COLO668 (cell line): ENCODE results near the gene TIGD7.

Source experiments
- DNase-seq: peaks from one replicate; lab custom pipeline; 2025; ENCODE audit not compliant: unreplicated experiment; lab: John Stamatoyannopoulos, UW

Gene TIGD7, protein sequence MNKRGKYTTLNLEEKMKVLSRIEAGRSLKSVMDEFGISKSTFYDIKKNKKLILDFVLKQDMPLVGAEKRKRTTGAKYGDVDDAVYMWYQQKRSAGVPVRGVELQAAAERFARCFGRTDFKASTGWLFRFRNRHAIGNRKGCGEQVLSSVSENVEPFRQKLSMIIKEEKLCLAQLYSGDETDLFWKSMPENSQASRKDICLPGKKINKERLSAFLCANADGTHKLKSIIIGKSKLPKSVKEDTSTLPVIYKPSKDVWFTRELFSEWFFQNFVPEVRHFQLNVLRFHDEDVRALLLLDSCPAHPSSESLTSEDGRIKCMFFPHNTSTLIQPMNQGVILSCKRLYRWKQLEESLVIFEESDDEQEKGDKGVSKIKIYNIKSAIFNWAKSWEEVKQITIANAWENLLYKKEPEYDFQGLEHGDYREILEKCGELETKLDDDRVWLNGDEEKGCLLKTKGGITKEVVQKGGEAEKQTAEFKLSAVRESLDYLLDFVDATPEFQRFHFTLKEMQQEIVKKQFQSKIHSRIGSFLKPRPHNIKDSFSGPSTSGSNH

DNA sequence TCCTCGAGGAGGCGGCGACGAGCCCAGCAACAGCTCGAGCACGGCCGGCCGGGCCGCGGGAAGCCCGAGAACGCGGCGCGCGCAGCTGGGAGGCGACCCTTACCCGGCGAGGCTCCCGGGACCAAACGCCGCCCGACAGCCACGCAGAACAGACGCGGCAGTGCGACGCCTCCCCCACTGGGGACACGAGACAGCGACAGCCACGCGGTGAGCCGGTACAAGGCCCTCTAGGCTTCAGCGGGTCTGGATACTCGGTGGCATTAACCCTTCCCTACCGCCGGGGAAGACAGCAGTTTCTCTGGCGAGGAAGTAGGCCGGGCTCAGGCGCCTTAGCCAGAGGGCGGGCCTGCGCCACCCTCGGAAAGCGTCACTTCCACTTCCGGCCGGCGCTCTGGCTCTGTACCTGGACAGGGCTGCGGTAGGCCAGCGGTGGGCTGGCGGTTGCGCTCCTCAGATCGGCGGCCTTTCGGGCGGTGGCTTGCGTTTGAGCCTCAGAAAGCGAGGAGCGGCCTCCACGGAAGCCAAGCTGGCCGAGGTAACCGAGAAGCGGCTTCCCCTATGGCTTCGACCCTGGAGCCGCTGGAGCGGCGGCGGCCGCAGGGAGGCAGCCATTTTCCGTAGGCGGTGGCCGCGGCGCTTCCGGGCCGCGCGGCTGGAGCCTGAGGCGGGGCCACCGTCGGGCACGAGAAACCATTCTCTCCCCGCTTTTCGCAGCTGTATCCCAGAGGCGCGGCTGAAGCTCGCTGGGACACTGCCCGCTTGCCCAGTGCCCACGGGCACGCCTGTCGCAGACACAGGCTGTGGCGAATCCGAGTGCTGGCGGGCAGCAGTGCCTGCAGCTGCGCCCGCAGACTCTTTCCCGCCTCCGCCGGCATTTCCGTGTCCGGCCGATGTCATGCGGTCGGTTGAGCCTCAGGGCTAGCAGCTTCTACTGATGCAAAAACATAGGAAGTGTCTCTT lies at the start of gene TIGD7, which contains the start of gene ZNF75A:
TSS of gene TIGD7 (minus strand) at position 322 of the 960 bp plus-strand sequence. CDS start 4,816 bp downstream, outside the sequence.
TSS of gene ZNF75A (plus strand) at position 389 of the 960 bp plus-strand sequence. CDS start 2,932 bp downstream, outside the sequence.
- peak; percentile 93 for DNase-seq

DNA sequence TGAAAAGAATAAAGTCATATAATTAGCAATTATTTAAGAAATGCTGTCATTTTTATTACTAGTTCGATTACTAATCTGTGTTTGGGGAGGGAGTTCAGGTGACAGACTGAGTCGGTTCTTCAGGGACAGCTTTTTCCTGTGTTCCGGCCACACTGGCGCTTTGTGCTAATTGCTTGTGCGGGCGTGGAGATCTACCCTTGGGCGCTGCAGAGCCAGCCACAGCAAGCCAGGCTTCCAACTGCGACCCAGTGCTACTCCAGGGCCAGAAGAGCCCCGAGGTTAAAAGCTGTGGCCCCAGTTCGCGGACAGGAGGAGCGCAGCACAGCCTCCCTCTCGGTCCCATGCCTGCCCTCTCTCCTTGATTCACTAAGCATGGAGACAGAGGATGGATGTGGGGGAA lies 43.9 kb upstream of the TIGD7 start:
- DNase-seq = peak; percentile 6

DNA sequence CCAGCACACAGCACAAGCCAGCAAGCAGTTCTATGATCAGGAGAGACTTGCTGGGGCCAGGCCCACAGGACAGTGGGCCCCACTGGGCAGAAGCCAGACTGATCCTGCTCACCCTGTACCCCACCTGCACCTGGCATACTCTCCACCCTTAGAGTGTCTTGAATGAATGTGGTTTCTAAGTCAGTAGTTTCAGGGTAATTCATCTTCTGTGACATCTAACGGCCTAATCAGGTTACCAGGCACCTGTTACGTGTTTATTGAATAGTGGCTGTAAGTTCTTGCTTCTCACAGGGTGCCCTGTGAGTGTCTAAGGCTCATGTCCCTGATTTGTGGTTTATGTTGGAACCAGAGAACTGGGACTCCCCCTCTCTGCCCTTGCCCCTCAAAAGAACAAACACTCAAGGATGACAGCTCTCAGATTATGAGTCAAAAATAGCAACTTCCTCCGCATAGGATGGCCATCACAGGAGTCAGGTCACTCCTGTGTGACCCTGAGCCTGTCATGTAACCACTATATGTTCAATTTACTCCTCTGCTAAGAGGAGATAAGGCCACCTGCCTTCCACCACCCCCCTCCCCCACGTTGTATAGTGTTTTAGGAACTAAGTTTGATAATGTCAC lies 43.4 kb upstream of the TIGD7 start:
- DNase-seq = peak; percentile 25

DNA sequence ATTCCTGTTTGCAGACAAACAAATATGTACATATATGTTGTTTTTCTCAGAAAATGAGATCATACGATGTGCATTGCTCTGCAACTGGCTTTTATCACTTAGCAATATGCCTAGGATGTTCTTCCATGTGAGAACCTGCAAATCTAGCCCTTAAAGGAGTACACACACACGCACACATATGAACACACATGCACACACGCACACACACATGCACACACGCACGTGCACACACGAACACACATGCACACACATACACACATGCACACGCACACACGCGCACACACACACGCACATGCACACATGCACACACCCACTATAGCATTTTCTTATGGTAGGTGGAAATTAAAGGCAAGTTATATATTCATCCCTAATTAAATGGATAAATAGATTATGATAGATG lies 42.4 kb upstream of the TIGD7 start:
- DNase-seq = no peak

DNA sequence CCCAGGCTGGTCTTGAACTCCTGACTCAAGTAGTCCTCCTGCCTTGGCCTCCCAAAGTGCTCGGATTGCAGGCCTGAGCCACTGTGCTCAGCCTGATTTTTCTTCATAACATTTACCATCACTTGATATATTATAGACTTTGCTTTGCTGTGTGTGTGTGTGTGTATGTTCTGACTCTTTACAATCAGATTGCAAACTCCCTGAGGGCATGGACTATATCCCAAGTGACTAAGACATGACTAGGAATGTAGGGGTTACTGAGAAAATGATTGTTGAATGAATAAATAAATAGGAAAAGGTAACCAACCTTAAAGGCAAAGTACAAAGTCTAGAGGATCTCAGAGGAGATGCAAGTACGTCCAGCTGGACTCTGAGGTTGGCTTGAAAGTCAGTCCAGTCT lies 40.8 kb upstream of the TIGD7 start:
- DNase-seq = no peak

DNA sequence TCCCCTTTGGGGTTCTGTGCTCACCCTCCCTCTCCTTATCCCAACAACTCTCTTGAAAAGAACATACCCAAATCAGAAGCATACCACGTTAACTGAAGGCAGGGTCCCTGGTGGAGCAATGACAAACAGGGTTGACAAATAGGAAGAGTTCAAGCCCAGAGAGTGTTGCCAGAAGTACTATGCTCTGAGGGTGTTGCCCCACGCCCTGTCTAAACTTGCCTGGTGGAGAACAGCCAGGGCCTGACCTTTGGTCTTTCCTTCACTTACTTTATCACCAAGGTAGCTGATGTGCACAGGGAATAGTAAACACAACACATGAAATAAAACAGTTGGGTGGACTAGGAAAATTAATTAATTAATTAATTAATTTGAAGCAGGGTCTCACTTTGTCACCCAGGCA lies 23.4 kb upstream of the TIGD7 start:
- no peak for DNase-seq

DNA sequence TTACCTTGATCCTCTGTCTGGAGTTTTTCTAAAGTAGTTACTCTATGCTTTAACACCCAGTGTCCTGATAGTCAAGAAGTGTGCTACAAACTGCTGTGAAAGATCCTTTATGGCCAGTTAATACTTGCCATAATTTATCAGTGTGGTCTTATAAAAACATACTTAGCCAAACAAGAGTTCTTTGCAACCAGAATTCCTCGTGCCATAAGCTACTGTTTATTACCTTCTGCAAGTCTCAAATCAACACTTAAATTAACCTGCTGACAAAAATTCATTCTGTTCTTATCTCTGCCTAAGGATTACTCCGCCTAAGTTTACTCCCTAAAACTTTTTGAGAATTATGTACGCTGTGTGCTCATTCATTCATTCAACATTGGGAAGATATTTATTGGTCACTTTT lies 22.9 kb upstream of the TIGD7 start:
- no peak for DNase-seq

DNA sequence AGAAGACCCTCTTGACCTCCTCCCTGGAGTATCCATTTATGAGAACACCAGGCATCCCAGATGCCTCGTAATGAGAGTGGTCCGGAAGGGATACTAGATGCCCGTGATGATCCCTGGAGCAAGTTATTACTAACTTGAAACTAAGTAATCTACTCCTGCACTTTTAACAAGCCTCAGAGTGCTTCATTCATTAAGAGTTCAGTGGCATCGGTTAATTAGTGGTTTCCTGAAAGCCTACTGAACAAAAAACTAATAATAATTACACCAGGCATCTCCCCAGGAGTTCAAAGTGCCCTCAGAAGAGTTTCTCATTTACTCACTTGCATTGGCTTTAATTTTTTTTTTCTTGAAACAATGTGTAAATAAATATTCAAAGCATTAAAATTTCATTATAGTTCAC lies 22.3 kb upstream of the TIGD7 start:
- DNase-seq = no peak

DNA sequence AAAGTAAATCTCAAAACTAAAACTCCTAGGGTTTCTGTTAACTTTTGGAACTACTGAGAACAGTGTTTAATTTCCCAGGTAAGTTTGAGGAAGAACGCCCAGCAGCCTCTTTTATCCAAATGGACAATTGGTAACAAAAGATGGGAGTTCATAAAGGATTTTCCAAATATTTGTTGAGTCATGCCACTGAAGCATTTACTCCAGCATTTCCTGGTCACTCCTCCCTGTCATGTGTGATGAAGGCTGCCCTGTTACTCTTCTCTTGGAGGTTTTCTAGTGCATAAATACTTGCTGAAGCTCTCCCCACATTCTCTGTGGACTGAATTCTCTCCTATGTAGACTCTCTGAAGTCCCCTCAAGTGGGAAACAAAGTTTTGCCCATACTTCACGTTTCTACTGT lies 16.6 kb upstream of the TIGD7 start:
- DNase-seq = no peak

DNA sequence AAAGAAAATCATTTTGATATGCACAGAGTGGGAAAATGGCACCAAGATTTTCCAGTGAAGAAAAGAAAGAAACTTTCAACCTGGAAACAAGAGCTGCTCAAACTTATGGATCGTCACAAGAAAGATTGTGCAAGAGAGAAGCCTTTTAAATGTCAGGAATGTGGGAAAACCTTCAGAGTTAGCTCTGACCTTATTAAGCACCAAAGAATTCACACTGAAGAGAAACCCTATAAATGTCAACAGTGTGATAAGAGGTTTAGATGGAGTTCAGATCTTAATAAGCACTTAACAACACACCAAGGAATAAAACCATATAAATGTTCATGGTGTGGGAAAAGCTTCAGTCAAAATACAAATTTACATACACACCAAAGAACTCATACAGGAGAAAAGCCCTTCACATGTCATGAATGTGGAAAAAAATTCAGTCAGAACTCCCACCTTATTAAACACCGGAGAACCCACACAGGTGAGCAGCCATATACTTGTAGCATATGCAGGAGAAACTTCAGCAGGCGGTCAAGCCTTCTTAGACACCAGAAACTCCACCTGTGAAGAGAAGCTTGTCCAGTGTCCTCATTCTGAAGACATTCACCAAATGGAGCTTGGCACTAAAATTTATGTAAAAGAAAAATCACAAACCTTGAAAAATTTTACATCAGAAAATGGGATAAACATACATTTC lies 12.2 kb upstream of the TIGD7 start:
- no peak for DNase-seq

DNA sequence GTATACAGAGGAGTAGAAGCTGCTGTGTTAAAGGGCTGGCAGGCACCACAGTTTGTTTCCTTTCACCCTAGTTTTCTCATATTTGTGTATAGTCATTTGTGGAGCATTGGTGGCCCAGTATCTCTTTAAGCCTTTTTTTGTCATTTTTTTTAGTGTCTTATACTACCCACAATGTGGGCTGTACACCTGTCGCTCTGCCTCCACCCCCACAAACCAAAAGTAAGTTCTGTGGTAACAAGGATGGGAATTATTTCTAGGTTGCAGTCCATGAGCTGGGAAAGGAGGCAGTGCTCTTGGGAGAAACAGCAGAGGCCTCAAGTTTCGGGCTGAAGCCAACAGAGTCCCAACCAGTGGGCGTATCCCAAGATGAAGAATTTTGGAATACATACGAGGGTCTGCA lies 6.3 kb upstream of the TIGD7 start:
- DNase-seq = no peak

DNA sequence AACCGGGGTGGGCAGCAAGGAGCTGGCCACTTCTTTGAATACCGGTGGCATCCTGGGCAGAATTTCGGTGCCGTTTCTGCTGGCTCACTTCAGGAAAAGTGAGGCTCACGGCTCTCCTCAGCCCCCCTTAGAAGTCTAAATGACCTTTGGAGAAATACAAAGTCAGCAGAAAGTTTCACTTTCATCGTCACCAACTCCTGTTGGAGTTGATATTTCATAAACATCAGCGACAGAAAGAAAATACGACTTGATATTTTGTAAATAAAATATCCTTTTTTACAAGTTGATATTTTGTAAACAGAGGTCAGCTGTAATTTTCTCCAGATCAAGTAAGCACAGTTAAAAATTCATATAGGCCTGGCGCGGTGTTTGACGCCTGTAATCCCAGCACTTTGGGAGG lies 848 bp upstream of the TIGD7 start:
- no peak for DNase-seq

DNA sequence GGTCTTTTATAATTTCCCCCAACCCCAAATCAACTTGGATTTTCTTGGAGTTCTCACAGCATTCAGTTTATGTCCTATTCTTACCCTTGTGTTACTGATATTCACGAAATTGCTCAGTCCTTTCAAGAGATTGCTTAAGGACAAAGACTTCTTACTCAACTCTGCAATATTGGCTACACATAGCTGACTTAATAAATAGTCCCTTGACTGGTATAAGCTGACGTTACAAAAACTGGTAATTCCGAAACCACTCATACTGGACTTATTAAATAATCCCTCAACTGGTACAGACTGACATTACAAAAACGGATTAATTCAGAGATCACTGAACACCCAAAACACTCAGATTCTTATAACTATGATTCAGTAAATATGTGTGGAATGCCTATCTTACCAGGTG lies 860 bp downstream of the TIGD7 start:
- no peak for DNase-seq

DNA sequence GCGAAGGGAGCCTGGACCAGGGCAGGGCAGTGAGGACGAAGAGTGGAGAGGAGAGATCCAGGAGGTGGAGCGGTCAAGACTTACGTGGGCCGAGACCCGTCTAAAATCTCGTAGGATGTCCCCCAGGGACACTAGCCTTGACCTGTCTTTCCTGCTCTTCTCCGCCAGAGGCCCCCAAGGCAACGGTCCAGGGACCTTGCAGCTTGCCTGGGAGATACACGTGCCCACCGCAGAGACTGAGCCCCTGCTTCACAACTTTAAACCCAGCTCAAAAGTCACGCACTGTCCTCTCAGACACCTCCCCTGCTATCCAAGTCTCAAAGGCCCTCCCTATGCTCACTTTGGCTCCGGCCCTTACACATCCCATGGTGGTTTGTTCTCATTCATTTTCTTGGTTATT lies 9.4 kb downstream of the TIGD7 start:
- DNase-seq = no peak

DNA sequence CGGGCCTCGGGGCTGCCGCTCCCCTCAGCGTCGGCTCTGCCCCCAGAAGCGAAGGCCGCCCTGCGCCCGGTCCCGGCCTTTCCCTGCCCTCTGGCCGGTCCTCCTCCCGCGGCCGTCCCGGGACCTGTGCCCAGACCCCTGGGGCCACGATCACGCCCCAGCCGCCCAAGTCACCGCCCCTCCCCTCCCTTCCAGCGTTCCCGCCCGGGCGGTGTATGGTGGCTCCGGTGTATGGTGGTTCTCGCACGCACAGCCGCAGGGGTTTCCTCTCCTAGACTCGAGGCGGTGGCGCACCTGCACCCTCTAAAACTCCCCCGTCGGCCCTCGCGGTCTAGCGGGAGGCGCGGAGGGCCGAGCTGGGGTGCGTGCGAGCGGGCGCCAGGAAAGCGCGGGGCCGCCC lies 10.0 kb downstream of the TIGD7 start:
- no peak for DNase-seq

DNA sequence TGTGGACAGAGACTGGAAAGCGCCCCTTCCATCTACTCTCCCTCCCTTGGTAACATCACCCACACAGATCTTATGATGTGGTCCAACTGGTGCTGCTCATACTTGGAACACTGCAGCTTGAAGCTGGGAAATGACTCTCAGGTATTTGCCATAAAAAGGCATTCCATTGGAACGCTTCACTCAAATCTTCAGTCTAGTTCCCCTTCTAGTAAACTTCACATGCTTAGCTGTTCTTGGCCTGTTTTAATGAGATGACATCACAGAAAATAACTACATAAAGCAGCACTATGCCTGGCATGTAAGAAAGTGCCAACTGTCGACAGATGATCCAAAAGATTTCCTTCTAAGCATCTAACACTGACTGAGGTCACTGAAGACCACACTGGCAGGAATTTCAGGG lies 12.6 kb downstream of the TIGD7 start:
- no peak for DNase-seq

DNA sequence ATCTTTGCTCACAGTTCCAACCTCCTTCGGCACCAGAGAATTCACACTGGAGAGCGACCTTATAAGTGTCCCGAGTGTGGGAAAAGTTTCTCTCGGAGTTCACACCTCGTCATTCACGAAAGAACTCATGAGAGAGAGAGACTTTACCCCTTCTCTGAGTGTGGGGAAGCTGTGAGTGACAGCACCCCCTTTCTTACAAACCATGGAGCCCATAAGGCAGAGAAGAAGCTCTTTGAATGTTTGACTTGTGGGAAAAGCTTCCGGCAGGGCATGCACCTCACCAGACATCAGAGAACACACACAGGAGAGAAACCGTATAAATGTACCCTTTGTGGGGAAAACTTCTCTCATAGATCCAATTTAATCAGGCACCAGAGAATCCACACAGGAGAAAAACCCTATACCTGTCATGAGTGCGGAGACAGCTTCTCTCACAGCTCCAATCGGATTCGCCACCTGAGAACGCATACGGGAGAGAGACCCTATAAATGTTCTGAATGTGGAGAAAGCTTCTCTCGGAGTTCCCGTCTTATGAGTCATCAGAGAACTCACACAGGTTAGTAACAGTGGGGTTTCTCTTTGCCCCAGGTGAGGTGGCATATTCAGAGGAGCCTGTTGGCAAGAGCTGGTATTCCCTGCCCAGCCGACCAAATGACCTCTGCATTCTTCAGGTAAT lies 15.1 kb downstream of the TIGD7 start:
- DNase-seq = no peak

DNA sequence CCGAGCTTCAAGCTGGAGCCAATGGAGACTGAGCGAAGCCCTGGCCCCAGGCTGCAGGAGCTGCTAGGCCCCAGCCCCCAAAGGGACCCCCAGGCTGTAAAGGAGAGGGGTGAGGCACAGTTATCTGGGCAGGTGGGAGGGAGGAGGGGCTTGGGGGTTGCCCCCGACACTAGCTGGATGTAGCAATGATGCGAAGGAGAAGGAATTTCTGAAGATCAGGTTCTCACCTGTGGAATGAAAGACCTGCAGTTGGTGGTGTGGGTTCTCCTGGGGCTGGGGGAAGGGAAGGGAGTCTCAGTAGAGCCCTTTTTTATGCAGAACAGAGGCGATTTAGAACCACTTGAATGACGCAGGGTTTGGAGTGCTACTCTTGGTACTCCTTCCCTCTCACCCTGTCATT lies 20.1 kb downstream of the TIGD7 start:
- no peak for DNase-seq

DNA sequence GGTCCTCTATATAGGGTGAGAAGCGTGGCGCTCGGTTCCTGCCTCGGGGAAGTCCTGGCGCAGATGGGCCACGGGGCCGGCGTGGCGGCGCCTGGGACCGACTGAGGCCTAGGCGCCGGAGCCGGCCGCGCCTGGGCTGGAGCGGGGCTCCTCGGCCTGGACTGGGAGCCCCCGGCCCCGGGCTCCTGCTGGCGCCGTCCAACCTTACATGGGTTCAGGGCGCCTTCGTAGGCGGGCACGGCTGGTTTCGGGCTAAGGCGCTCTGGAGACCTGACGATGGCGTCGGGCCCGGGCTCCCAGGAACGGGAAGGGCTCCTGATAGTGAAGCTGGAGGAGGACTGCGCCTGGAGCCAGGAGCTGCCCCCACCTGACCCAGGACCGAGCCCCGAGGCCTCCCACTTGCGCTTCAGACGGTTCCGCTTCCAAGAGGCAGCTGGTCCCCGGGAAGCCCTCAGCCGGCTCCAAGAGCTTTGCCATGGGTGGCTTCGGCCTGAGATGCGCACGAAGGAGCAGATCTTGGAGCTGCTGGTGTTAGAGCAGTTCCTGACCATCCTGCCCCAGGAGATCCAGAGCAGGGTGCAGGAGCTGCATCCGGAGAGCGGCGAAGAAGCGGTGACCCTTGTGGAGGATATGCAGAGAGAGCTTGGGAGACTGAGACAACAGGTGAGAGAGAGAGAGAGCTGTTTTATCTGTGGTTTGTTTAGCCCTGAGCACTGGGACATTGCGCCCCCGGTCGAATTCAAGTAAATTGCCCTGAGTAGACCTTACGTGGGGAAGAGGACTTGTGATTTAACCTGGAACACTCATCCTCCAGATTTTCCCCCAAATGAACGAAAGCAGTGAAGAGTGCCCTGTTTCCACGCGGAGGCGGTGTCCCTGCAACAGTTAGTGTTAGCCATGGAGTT lies 21.4 kb downstream of the TIGD7 start:
- DNase-seq = peak; percentile 49
